Omental fat pad (tissue), 4 donors: ENCODE measurements around the gene NLK. TPM values are rescaled to one million over a fixed set of nuclear protein-coding genes. Genes with fewer than 3 reads are reported as not detected.

Experiments used
- ATAC-seq: fragments of 150-250 bp; one replicate; pipeline ENCODE4 v1.9.1; 2016; ENCODE audit warnings: mild to moderate bottlenecking, moderate library complexity; ENCODE audit not compliant: low FRiP score
- DNase-seq: peaks from one replicate; pipeline ENCODE4 v3.0.0-alpha.2; 2019; ENCODE audit warnings: low spot score
- total RNA-seq, 4 donors: library from RNA; depleted of rRNA; stranded (reverse); fragments of >200 nt; gene quantifications; one replicate each; pipeline ENCODE4 v1.1.0, GENCODE V29; 2016
- TF ChIP-seq, protein P1 (sequence below), 3 donors: fragments of 450-650 bp; IDR thresholded peaks; one replicate each; pipeline ENCODE4 v1.5.1; 2016 to 2017; ENCODE audit warnings: antibody characterized with exemption in 3 of 3, mild to moderate bottlenecking in 3 of 3, moderate library complexity in 2 of 3

NLK gene
- 10 to 100 TPM; 15.9 to 32.5 (median 25.0) TPM for total RNA-seq

- TF ChIP-seq, protein P1, sequence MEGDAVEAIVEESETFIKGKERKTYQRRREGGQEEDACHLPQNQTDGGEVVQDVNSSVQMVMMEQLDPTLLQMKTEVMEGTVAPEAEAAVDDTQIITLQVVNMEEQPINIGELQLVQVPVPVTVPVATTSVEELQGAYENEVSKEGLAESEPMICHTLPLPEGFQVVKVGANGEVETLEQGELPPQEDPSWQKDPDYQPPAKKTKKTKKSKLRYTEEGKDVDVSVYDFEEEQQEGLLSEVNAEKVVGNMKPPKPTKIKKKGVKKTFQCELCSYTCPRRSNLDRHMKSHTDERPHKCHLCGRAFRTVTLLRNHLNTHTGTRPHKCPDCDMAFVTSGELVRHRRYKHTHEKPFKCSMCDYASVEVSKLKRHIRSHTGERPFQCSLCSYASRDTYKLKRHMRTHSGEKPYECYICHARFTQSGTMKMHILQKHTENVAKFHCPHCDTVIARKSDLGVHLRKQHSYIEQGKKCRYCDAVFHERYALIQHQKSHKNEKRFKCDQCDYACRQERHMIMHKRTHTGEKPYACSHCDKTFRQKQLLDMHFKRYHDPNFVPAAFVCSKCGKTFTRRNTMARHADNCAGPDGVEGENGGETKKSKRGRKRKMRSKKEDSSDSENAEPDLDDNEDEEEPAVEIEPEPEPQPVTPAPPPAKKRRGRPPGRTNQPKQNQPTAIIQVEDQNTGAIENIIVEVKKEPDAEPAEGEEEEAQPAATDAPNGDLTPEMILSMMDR (IDR thresholded peaks at IDR 0.05) = no peak
- ATAC-seq (no peak), DNase-seq (no peak)
Measured at GRCh38 chr17:28042657-28042720, at the start of gene NLK. NLK (plus strand) TSS chr17:28042677; CDS start chr17:28042874, 197 bp downstream.

DNA sequence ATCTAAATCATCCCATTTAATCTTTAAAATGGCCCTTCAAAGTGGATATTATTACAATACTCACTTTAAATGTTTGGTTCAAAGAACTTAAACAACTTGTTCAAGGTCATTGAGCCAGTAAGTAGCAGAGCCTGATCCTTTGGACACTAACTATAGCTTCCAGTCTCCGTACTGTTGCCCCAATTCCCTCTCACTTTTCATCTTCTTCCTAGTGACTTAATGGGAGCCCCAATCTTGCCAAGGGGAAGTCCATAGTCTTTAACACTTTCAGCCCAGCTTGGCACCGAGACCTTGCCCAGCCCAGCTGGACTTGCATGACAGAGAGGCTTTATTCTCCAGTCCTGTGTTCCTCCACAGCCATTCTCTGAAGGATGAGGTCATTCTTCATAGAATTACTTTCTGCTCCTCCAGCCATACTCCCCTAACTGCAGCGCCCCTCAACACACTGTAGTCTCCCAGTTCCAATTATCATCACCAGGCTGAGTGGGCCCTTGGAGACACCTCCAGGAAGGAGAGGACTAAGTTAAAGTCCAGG is 49.2 kb upstream of the NLK start:
- DNase-seq (no peak), ATAC-seq (no peak)
- TF ChIP-seq, protein P1 (IDR thresholded peaks at IDR 0.05) = no peak

- no peak for DNase-seq
- no peak for ATAC-seq
- TF ChIP-seq, protein P1 (IDR thresholded peaks at IDR 0.05) = no peak
Measured at GRCh38 chr17:27993723-27994310, 48.7 kb upstream of the NLK start.

DNA sequence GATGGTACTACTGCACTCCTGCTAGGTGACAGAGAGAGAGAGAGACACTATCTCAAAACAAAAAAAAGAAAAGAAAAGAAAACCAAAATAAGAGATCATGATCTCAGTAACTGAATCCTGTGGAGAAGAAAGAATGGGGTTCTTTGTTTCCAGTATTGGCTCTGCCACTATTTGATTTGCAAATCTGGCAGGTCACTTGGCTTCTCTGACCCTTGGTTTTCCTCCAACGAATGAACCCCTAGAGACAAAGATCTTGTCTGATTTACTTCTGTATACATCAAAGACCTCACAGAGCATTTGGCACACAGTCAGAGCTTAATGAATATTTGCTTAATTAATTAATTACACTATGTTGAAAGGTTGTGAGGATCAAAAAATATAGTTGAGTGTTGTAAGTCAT is 47.9 kb upstream of the NLK start:
- DNase-seq = no peak
- TF ChIP-seq, protein P1 (IDR thresholded peaks at IDR 0.05) = no peak

GRCh38 chr17:27995554-27995953 is 46.9 kb upstream of the NLK start:
- DNase-seq = no peak
- TF ChIP-seq, protein P1 (IDR thresholded peaks at IDR 0.05) = no peak

More for the DNA sequence above, 47.9 kb upstream of the NLK start:
- ATAC-seq = no peak

DNA sequence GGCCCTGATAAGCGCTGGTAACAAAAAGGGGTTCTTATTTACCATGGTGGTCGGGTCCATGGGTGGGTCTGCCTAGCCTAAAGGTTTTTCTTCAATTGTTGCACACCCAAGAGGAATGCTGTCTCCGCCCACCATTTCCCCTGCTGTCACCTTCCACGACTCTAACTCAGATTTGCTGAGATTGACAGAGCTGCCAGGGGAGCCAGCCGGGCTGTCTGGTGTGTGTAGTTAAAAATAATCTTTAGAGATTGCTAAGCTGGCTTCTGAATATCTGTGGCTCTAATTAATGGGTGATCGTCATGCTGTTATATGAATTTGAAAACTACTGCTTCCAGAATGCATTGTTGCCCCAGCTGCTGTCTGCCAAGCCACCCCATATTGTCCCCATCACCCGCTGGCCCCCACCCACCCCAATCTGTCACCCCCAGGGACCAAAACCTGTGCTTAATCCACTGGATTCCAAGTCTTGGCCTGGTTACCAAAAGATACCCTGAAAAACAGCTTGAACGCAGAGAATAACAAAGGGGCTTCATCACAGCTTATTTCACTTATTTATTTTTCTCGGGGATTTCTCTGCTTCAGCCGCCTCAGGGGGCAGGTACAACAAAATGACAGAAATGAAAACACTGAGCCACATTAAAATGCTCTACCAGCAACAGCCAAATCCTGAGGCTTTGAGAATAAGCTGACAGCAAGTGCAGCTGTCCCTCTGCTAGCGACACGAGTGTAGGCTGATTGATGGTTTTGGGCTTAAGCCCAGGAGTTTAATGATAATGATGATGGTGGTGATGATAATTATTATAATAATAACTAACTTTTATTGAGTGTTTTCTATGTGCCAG is 46.1 kb upstream of the NLK start:
- TF ChIP-seq, protein P1 (IDR thresholded peaks at IDR 0.05) = no peak
- ATAC-seq (no peak), DNase-seq (no peak)

More at GRCh38 chr17:27995554-27995953, 46.9 kb upstream of the NLK start:
- ATAC-seq = no peak

DNA sequence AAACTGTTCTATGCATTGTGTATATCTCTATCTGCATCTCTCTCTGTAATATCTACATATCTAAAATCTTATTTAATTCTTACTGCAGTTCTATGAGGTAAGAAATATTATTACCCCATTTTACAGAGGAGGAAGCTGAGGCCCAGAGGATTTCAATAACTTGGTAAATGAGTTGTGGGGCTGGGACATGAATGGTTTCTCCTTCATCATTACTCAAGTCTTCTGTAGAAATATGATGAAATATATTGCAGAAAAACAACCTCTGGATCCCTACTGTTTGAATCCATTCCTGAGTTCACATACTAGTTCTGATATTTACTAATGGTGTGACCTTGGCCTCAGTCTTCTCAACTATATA is 45.5 kb upstream of the NLK start:
- ATAC-seq (no peak), DNase-seq (no peak)
- TF ChIP-seq, protein P1 (IDR thresholded peaks at IDR 0.05) = no peak
